Ovary (tissue), 9 donors: ENCODE data around the gene DIRAS1. TPM values are rescaled to one million over a fixed set of nuclear protein-coding genes. Genes with fewer than 3 reads are reported as not detected.

Source experiments
- DNase-seq, 5 donors: peaks; one replicate each; pipeline ENCODE4 v3.0.0-alpha.2; 2019 to 2020
- H3K27ac ChIP-seq, 2 donors: fragments of 200-600 bp; one replicate each; pipeline versions ENCODE4 v1.5.1 to v1.8.0; 2019 to 2022
- H3K27me3 ChIP-seq: fragments of 200-600 bp; one replicate; pipeline ENCODE4 v1.8.0; 2022
- H3K36me3 ChIP-seq: fragments of 200-600 bp; sonication (generic); one replicate; pipeline ENCODE4 v1.5.1; 2019
- H3K4me1 ChIP-seq: one replicate; pipeline ENCODE4 v1.8.1; 2013; ENCODE audit warnings: mild to moderate bottlenecking, moderate library complexity; ENCODE audit not compliant: insufficient read depth
- H3K4me3 ChIP-seq: fragments of 200-600 bp; sonication (generic); one replicate; pipeline ENCODE4 v1.5.1; 2017
- H3K9me3 ChIP-seq, 2 donors: fragments of 200-600 bp in 1 of 2; sonication (generic) in 1 of 2; one replicate each; pipeline versions ENCODE4 v1.5.1 to v1.8.1; 2013 to 2019; ENCODE audit warnings: mild to moderate bottlenecking in 1 of 2, moderate library complexity in 1 of 2
- CTCF ChIP-seq, 3 donors: fragments of 450-650 bp in 2 of 3; fragments of 200-600 bp in 1 of 3; IDR thresholded peaks; one replicate each; pipeline versions ENCODE4 v1.5.1 to v1.8.0; 2016 to 2022; ENCODE audit warnings: antibody characterized with exemption in 3 of 3, mild to moderate bottlenecking in 1 of 3
- EP300 ChIP-seq: sonication (generic); formaldehyde crosslinking; IDR thresholded peaks from one replicate; pipeline ENCODE4 v1.6.1; 2017; ENCODE audit warnings: antibody characterized with exemption
- POLR2A ChIP-seq: fragments of 450-650 bp; IDR thresholded peaks from one replicate; pipeline ENCODE4 v1.6.1; 2017; ENCODE audit warnings: antibody characterized with exemption, mild to moderate bottlenecking, moderate library complexity
- WGBS, 3 donors: extraction: QIAGEN DNeasy Blood & Tissue Kit in 1 of 3; methylation state at CpG; one replicate each; pipeline versions ENCODE4 v1.1.5 to v1.1.7; 2013 to 2017; 5-methylcytosine and 5-hydroxymethylcytosine counted together
- intact Hi-C, 4 donors: fragments of 100-400 bp; cut with DNase I; formaldehyde crosslinking; loops; one replicate each; pipeline versions ENCODE4 v1.11.0 to v1.15.1; 2022 to 2023
- polyA plus RNA-seq, 2 donors: library from polyadenylated mRNA; stranded (reverse); fragments of 200-250 nt in 1 of 2; fragments of 350-450 nt in 1 of 2; fragmentation: Illumina TruSeq in 1 of 2; extraction: RNeasy Lipid Tissue Mini Kit (QIAGEN cat#74804) in 1 of 2; gene quantifications; one replicate each; pipeline ENCODE4 v1.2.3, GENCODE V29; 2013 to 2014
- total RNA-seq, 7 donors: library from RNA; depleted of rRNA in 2 of 7; stranded (reverse); fragments of >200 nt in 2 of 7; fragmentation: NEBNext Ultra II Directional in 3 of 7; extraction: Animal tissue kit (Norgen Biotek cat#: 25700) in 3 of 7; gene quantifications; one replicate each; pipeline versions ENCODE4 v1.1.0 to v1.2.4, GENCODE V29; 2016 to 2023
- donor health status: DM: no; HTN: no; CAD: no; lungs with moderate emphysema.
- donor health status: DM: no; HTN: no; CAD: no.
- donor health status: Bipolar disorder and iron deficiency.
- donor health status: DM: yes; HTN: yes; CAD: no.
- donor health status: DM: no; HTN: no; CAD: no.
- donor health status: DM: yes; HTN: yes; CAD: no.

DIRAS1 gene
- total and polyA plus RNA-seq, 9 donors: 0.24 to 16.0 (median 5.7) TPM

- no peak for DNase-seq
- Histone ChIP-seq H3K27ac (no peak overlapping the region), H3K4me1 (no peaks in the 10 kb centered on the region), H3K4me3 (no peak overlapping the region), H3K9me3 (no peaks in the 10 kb centered on the region), H3K27me3 (no peaks in the 10 kb centered on the region), H3K36me3 (no peaks in the 10 kb centered on the region)
- TF ChIP-seq POLR2A (no peak), CTCF (IDR thresholded peaks at IDR 0.05) (no peak), EP300 (no peak)
- WGBS, 3 donors: 83 to 87% (median 85%) methylated on average over 16 of the region's 16 CpGs
- intact Hi-C loops: no loop called here
These were observed 40.1 kb upstream of the DIRAS1 start for GRCh38 chr19:2761309-2761677.

DNA sequence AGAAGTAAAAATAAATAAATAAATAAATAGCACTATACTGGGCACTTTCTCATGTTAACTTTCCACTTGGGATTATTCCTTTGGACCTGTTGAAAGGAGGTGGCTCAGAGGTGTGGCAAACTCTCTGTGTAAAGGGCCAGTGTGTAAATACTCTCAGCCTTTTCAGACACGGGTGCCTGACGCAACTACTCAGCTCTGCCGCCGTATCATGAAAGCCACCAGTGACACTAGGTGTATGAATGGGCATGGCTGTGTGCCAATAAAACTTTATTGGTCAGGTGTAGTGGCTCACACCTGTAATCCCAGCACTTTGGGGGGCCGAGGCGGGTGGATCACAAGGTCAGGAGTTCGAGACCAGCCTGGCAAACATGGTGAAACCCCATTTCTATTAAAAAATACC is 38.8 kb upstream of the DIRAS1 start:
- WGBS, 3 donors: 94 to 95% (median 95%) methylated on average over 7 of the region's 7 CpGs
- Histone ChIP-seq H3K4me3 (no peak overlapping the region), H3K27ac (no peak overlapping the region), H3K36me3 (no peaks in the 10 kb centered on the region), H3K27me3 (no peaks in the 10 kb centered on the region), H3K9me3 (no peaks in the 10 kb centered on the region), H3K4me1 (no peaks in the 10 kb centered on the region)
- TF ChIP-seq POLR2A (no peak), EP300 (no peak), CTCF (IDR thresholded peaks at IDR 0.05) (no peak)
- intact Hi-C loops: no loop called here
- DNase-seq: no peak

DNA sequence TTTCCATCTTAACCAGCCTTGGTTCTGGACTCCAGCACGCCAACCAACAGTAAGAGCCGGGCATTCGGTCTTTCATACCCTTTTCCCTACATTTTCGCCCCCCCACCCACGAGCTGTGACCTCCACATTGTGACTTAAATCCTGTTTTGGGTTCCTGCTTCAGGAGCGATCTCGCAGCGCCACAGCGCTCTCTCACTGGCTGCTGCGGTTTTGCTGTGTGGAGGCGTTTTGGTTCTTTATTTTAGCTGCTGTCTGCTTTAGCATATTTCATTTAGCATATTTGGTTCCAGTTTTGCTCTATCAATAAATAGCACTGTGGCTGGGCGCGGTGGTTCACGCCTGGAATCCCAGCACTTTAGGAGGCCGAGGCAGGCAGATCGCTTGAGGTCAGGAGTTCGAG is 38.2 kb upstream of the DIRAS1 start:
- 88 to 93% (median 88%) methylated on average over 17 of the region's 17 CpGs for WGBS, 3 donors
- Histone ChIP-seq H3K27ac (no peak overlapping the region), H3K4me1 (no peaks in the 10 kb centered on the region), H3K36me3 (no peaks in the 10 kb centered on the region), H3K4me3 (no peak overlapping the region), H3K27me3 (no peaks in the 10 kb centered on the region), H3K9me3 (no peaks in the 10 kb centered on the region)
- DNase-seq: no peak
- TF ChIP-seq POLR2A: no peak
- no peak for TF ChIP-seq EP300
- no peak for TF ChIP-seq CTCF (IDR thresholded peaks at IDR 0.05)
- intact Hi-C loops: no loop called here

- intact Hi-C loops: no loop called here
- Histone ChIP-seq H3K27me3 (no peaks in the 10 kb centered on the region), H3K9me3 (no peaks in the 10 kb centered on the region), H3K27ac (no peak overlapping the region), H3K36me3 (no peaks in the 10 kb centered on the region), H3K4me1 (no peaks in the 10 kb centered on the region), H3K4me3 (no peak overlapping the region)
- DNase-seq: no peak
- WGBS, 3 donors: 89 to 93% (median 92%) methylated on average over 17 of the region's 17 CpGs
- TF ChIP-seq POLR2A (no peak), EP300 (no peak), CTCF (IDR thresholded peaks at IDR 0.05) (no peak)
These were observed 37.6 kb upstream of the DIRAS1 start for GRCh38 chr19:2758601-2759313.
